ENCODE measurements around the gene CTIF.

CTIF gene

DNA sequence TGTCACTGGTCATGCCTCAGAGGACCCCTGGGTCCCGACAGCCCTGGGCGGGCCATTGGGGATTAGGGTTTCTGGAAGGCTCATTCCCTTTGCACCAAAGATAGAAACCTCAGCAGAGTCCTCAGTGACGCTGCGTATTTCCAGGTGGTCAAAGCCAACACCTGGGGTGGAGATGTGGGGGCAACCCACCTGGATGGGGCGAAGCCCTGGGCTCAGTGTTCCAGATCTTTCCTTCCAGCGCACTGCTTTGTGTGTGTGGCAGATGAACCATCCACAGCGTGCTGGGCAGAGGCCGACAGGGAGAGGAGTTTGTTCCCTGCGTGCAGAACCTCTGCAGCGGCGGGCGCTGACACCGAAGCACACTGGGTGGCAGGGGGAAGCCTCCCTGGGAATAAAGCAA, 143.9 kb downstream of the CTIF start:
- DNase-seq (ENCODE audit: low read depth) = no peak

DNA sequence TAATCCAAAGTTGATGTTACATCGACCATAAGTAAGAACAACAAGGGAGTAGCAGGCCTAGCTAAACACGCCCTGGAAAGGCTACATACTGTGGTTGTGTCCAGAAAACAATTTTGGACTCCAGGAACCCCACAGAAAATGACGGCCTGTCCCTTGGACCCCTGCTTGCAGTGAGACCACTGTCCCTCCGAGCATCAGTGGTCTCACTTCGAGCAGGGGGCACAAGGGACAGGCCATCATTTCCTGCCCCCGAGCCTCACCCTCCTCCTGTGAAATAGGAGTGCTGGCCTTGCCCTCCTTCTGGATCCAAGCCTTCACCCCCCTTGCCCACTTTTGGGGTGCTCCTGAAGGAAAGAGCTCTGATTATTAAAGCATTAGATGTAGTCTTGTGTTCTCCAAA, 144.4 kb downstream of the CTIF start:
- no peak for DNase-seq (ENCODE audit: low read depth)

DNA sequence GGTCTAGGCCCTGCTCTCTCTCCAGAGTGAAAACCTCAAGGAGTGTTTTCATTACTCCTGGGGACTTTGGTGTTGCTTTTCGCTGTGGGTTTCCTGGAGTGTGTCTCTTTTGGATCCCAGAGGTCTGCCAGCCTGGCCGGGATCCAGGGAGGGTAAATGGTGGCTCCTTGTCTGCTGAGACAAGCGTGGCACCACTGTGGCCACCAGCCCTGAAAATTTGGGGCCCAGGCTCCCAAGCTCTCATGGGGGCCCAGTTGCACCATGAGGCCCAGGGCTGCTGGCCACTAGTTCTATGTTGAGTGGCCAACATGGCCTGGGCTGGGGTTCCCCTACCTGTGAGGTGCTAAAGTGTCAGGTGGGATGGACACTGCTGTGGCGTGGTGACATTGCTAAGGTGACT, 144.8 kb downstream of the CTIF start:
- no peak for DNase-seq (ENCODE audit: low read depth)

DNA sequence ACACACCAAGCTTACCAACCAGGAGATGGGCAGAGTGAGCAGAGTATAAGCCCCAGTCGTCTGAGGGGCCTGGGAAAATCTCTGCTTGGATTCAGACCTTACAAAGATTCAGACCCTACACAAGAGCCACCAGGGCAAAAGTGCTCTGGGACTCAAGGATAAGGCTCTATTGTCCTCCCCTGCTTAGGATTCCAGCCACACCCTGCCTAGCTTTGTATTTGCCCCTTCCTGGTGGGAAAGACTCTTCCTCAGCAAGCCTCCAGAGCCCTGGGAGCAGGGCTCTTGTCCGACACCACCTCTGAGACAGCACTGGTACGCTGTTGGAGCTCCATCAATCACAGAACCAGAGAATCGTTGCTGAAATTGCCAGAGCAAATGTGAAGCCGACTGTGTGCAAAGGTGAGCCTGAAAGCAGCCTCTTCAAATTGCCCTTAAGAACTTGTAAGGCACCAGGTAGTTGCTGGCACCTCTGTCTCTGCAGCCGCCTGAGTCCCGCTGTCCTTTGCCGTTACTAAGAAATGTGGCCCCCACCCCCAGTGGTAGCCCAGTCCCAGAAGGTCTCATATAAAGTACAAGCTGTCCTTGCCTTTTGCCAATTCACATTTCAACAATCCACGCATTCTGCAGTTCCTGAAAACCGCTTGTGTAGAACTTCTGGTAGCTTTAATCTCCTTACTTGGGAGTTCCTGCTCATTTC, 148.7 kb downstream of the CTIF start:
- no peak for DNase-seq (ENCODE audit: low read depth)

DNA sequence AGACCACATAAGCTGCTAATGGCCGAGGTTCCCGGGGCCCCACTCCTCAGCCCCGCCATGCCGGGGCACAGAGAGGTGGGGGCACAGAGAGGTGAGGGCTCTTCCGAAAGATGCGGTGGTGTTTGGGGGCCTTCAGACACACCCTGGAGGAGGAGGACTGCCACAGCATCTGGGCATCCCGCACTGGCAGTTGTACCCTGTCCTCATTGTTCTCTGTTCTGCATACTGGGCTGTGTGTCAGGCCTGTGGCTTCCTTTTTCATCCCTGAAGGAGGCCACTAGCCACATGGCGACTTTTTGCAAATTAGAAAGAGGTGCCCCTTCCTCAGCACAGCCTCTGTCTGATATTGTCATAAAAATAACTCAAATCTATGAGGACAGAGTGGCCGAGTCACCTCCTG, 150.1 kb downstream of the CTIF start:
- DNase-seq (ENCODE audit: low read depth) = no peak

DNA sequence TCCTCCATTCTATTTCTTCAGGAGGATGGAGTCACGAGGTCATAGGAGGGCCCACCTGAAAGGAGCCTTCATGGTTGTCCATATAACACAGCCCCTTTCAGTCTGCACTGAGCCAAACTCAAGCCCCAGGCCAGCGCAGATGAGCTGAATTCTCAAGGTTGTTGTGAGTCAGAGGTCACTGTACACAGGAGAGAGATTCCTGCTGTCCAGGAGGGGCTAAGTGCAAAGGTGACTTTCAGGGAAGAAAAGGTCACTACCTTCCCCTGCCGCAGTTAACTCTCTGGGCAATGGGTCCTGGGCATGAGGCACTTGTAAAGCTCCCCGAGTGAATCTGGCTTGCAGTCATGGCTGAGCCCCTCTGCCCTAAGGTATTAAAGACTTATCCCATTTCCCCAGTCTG, 150.7 kb downstream of the CTIF start:
- DNase-seq (ENCODE audit: low read depth) = no peak

DNA sequence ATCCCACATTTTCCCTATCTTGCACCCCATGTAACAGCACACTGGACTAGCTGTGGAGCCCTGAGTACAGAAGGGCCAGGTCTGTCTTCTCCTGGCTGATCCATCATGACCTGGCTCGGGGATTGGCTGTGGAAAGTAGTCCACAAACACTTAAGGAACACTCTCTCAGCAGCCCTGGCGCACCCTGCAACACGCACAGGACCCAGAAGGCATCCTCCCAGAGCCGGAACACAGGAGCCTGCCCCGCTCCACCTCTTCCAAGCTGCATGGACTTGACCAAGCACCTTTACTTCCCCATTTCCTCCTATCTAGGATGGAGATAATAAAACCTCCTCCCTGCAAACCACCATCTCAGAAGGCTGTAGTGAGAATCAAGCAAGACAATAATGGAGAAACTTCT, 151.7 kb downstream of the CTIF start:
- no peak for DNase-seq (ENCODE audit: low read depth)

DNA sequence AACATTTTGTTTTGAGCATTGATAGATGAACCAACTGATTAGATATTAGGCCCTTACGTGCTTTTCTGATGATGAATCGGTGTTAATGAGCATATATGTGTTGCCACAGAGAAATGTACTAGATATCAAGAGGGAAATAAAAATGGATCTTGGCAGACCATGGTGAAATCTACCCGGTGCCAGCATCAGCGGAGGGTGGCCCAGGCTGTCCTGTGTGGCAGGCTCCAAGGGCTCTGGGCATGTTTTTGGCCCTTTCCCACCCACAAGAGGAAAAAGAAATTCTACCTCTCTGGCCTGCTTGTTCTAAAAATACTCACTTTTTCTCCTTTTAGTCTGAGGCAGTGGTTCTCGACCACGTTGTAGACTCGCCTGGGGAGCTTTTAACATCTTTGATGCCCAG, 154.2 kb downstream of the CTIF start:
- DNase-seq (ENCODE audit: low read depth) = no peak

DNA sequence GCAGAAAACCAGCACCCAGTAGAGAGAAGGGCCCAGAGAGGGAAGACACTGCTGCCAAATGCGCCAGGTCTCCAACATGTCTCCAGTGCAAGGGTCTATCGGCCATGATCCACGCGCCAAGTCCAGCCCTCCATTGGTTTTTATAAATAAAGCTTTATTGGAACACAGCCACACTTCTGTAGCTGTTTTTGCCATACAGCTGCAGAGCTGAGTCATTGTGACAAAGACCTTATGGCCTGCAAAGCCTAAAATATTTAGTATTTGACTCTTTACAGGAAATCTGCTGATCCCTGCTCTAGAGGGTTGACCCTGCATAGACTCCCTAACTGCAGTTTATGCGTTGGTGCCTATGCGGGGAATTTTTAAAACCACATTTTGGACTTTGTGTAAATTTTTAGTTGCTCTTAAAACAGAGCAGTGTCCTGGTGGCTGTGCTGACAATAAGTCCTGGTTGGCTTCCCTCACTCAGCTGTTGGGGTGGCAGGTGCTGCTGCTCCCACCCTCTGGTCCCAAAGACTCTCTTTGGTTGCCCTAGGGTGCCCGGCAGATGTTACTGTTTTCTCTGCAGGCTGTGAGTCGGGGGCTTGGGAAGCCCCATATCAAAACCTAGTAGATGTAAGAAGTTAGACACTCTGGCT, 154.9 kb downstream of the CTIF start:
- DNase-seq (ENCODE audit: low read depth) = no peak

DNA sequence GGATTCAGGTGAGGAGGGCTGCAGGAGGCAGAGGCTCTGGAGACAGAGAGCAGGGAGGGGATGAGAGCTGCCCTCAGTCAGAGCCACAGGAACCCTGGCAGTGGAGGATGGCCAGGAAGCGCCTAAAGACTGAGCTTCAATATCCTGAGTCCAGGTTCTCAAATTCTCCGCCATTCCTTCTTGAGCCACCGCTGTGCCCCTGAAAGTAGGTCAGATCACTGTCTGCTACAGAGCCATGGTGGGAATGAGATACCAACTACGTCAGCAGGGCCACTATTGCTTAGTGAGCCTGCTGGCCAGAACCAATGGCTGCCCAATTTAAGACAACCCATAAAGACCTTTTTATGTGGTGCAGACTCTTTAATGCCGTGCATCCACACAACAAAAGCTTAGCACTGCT, 155.5 kb downstream of the CTIF start:
- DNase-seq (ENCODE audit: low read depth) = no peak

DNA sequence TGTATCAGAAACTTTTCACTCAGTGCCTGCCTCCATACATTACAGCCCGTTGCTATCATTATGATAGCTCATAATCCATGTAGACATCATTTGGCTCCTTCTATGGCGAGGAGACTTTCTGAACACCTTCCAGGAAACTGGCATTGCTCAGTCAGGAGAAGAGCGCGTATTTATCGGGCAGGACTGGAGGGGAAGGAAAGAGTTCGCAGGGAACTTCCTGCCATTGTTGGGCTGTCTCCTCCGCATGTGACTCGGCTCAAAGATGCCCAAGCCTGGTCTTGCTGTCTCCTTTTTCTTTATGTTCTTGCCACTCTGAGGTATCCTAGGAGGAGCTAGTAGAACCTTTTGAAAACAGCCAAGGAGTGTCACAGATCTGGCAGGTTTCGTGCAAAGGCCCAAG, 156.8 kb downstream of the CTIF start:
- DNase-seq (ENCODE audit: low read depth) = no peak

DNA sequence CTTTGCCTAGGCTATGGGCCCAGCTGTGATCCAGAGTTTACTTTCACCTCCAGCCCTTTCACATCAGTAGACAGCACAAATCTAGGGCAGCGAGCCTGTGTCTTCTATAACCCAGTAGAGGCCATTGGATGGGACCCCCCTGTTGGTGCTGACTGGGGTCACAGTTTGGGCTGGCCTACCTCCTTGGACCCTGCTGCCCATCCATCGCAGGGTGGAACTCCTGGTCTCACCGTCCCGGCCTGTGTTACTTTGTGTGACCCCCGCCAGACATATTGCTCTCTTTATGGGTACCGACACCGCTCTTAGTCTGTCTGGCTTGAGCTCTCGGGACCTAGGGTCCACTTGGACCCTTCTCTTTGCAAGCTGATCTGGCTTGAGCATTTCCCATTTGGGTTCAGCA, 157.4 kb downstream of the CTIF start:
- no peak for DNase-seq (ENCODE audit: low read depth)

DNA sequence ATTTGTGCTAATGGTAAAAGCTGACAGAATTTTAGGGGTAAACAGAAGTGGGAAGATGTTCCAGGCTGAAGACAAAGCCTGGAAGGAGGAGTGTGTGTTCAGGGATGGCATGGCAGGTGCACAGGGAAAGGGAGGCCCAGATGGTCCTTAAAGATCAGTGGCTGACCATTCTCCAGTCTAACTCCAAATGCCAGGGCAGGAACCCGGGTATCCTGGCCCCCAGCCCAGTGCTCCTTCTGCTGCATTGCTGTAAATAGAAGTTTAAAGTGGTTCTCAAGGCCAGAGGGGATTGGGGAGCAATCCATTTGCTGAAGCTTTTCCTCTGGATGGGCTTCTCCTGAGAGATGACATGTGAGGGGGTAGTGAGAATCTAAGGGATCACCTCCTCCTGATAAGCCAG, 158.6 kb downstream of the CTIF start:
- no peak for DNase-seq (ENCODE audit: low read depth)

DNA sequence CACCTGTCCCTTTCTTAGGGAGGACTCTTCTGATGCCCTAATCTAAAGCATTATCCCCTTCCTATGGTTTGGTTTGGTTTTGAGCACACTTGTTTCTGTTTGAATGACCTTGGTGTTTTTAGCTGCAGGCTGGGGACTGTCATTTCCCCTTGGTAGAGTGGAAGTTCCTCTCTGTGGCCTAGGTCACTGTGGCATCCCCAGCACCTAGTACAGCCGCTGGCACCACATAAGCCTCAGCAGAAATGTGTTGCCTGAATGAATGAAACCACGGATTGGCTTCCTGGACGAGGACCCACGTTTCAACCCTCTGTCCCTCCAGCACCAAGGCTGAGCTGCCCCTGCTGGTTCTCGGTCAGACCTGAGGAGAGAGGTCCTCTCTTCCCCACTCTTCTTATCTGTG, 159.9 kb downstream of the CTIF start:
- DNase-seq (ENCODE audit: low read depth) = no peak

DNA sequence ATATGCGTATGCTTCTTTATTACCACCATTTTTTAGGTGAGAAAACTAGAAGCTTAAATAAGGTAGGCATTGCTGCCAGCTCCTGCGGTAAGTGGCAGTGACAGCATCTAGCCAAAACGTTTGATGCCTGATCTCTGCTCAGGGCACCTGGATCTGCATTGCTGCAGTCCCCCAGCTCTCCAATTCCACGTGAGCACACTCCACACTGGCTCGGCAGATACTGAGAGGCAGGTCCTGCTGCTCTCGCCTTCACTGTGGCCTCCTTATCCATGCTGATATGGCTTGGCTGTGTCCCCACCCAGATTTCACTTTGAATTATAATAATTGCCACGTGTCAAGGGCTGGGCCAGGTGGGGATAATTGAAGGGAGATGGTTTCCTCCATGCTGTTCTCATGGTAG, 160.9 kb downstream of the CTIF start:
- no peak for DNase-seq (ENCODE audit: low read depth)

DNA sequence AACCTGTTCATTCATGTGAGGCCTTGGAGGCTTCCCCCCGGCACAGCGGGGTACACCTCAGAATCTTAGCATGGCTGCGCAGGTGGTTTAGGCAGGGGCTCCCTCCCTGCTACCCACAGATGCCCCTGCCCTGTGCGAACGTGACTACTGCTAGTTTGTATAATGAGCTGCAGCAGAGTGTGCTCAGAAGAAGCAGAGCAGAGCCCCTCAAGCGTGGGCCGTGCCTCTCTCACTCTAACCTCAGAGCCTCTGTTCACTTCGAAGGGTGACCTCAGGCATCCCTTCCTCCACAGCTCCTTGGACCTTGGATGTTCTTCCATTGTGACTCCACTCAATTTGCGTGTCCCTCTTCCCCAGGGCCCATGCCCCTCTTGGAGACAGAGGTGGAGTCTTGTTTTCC, 161.6 kb downstream of the CTIF start:
- no peak for DNase-seq (ENCODE audit: low read depth)

DNA sequence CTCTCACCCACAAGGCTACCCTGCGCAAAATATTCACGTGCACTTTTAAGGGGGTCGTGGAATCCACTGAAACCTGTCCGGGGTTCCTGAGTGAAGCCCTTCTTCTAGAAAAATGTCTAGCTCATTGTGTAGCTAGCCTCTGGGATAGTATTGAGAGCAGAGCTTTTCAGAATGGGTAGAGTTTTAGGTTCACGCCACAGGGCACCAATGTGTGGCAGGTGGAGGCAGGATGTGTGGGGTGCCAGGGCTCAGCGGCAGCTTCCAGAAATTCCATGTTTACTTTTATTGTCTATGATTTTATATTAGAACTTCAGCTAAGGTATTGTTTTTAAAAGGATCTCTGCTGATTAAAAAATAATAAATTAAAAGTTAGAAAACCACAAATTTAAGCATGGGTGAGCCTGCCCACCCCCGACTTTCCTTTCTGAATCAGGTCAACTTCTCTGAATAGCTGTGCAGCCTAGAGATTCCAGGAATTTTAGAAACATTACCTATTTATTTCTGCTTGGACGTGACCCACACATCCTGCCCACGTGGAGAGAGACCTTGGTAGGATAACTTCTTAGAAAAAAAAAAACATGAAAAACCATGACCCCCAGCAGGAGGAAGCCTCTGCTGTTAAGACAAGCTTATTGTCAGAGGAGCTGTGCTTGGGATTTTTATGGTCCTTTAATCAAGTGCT, 163.7 kb downstream of the CTIF start:
- DNase-seq (ENCODE audit: low read depth) = no peak

DNA sequence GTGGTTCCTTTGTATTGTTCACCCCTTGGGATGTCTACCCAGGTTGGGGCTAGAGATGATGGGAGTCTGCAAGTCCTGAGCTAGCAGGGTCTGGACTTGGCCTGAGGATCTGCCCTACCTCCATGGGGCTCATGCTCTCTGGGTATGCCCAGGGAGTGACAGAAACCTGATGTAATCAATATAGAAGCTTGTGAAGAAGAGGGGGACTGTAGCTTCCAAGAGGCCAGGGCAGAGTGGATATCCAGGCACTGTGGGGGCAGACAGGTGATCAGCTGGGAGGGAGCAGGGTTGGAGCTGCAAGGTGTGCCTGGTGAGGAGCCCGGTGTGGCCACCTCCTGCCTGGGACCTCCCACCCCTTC, 164.2 kb downstream of the CTIF start:
- no peak for DNase-seq (ENCODE audit: low read depth)

DNA sequence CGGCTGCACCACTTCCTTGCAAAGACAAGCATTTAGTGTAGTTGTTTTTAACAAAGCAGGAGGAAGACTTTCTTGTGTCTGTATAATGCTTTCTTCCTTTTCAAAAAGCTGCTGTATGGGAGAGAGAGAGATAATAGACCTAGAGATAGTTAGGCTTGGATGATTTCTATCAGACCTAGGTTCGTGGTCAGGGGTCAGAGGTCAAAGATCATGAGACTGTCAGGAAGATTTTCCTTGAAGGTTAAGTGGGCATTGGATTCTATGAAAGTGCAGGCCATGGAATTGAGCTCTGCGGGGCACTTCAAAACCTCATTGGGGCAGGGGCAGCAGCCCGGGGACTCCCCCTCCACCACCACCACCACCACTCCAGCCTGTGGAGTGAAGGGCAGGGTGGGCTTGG, 164.6 kb downstream of the CTIF start:
- no peak for DNase-seq (ENCODE audit: low read depth)

DNA sequence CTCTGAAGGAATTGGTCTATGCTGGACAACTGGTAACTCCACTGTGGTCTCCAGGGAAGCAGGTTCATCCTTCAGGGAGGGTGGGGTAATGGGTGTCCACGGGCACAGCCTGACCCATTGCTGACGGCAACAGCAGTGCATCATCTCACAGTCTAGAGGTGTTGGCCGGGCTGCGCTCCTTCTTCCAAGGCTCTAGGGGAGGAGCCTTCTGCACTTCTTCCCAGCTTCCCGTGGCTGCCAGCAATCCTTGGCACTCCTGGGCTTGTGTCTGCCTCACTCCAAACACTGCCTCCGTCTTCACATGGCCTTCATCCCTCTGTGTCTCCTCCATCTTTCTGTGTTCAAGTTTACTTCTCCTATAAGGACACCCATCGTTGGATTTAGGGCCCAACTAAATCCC, 166.2 kb downstream of the CTIF start:
- no peak for DNase-seq (ENCODE audit: low read depth)

DNA sequence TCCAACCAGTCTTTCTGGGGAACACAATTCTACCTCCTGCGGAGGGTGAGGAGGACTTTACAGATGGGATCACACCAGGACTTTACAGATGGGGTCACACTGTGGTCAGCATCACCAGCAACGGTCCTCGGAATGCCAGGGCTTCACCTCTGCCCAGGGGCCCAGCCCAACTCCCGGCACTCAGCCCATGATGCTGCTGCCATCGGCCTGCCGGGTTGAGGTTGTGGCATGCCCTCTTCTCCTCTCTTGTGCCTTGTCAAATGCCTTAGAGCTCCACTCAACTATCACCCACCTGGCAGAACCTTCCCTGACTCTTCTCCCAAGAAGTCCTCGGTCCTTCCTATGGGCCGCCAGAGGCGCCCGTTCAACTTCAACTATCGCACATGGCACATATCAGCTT, 166.7 kb downstream of the CTIF start:
- DNase-seq (ENCODE audit: low read depth) = no peak

DNA sequence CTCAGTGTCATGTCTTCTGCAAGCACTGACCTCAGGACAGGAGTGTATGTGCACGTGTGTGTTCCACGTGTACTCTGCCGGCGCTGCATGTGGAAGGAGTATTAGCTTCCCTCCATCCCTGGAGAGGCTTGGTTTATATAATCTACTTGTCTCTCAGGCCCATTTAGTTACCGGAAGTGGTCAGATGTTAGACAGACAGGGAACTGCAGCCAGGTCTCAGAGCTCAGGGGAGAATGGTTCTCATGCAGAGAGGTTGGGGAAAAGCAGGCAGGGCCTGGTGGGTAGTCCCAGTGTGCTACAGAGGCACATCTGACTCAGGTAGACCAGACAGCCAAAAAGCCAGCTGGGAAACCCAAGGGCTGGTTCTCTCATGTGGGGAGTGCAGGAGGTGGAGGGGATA, 167.9 kb downstream of the CTIF start:
- no peak for DNase-seq (ENCODE audit: low read depth)

DNA sequence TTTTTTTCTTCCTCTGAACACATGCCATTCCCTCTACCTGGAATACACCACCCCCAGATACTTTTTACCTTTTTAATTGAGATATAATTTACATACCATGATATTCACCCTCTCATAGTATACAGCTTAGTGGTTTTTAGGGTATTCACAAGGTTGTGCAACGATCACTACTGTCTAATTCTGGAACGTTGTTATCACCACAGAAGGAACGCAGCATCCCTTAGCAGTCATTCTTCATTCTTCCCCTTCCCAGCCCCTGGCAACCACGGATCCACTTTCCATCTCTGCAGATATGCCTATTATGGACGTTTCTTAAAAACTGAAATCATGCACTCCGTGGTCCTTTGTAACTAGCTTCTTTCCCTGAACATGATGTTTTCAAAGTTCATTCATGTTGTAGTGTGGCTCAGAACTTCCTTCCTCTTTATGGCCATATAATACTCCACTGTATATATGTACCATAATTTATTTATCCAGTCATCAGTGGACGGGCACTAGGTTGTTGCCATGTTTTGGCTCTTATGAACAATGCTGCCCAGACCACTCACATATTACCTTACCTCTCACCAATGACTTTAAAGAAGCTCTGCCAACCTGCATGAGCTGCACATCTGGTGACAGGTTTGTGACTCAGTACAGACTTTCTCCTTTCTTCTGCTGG, 168.9 kb downstream of the CTIF start:
- no peak for DNase-seq (ENCODE audit: low read depth)
